H54 (cell line): ENCODE measurements around the gene STMN3.
"Not testable (repeated sequence)": the region's sequence is repeated elsewhere in the genome, so short reads cannot be mapped to it uniquely, and the experiment has no call there.

Experiments
- DNase-seq: peaks from one replicate; pipeline ENCODE4 v3.0.0; 2011; ENCODE audit warnings: low spot score, mixed read lengths; ENCODE audit not compliant: insufficient read length
- FAIRE-seq: peaks from 3 replicates; lab custom pipeline; 2011; peaks lifted over from hg19 to GRCh38; lab: Jason Lieb, UNC
- POLR2A ChIP-seq: IDR thresholded peaks from 2 replicates; pipeline ENCODE4 v1.6.1; 2011; ENCODE audit warnings: low read depth, mild to moderate bottlenecking, low read length

STMN3 gene

DNA sequence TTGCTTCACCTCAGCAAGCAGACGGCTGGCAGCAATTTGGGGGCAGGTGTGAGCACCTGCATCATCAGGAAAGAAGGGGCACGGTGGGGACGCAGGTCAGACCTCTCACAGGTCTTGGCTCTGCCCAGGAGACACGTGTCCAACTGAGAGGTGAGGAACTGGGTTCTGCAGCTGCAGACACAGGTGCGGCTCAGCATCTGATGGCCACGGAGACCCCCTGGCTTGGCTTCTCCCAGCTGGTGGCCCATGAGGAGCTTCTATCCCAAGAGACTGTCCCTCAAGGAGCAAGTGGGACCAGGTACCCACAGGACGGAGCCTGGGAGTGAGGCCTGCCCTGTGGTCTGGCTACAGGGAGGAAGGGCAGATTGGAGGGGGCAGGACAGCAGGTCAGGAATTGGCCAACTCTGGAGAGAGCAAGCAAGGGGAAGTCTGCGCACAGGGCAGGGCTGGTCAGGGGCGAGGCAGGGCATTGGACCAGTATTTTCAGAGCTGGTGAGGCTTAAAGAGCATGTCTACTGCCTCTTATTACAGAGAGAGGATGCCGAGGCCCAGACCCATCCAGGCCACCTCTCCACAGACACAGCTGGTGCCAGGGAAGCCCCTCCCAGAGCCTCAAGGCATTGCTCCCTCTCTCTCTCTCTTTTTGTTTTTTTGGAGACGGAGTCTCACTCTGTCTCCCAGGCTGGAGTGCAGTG lies 4.2 kb downstream of the STMN3 start:
- no peak for TF ChIP-seq POLR2A
- FAIRE-seq (no peak), DNase-seq (no peak)

GRCh38 chr20:63648190-63648589 lies 5.0 kb downstream of the STMN3 start:
- DNase-seq, result no peak
- no peak for FAIRE-seq
- TF ChIP-seq POLR2A, result no peak

- no peak for TF ChIP-seq POLR2A
- DNase-seq (no peak), FAIRE-seq (no peak)
Measured at GRCh38 chr20:63645218-63645617, 8.0 kb downstream of the STMN3 start.

DNA sequence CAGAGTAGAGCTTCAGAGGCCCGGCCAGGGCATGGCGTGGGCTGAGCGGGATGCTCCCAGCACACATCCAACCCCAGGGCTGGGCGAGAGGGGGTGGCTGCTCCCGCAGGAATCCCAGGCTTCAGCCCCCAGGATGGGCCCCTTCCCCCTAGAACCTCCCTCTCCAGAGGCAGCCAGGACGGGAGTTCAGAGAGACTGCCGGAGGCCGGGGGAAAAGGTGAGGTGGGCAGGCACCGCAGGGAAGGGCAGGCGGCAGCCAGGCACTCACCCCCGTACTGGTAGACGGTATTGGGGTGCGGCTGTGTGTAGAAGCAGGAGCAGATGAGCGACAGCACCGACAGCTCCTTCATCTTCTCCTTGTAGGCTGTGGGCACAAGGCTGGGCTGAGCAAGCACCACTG lies 9.3 kb downstream of the STMN3 start:
- DNase-seq (no peak), FAIRE-seq (no peak)
- no peak for TF ChIP-seq POLR2A

GRCh38 chr20:63643499-63643898 lies 9.7 kb downstream of the STMN3 start:
- no peak for FAIRE-seq
- TF ChIP-seq POLR2A, result no peak
- no peak for DNase-seq

- no peak for FAIRE-seq
- DNase-seq, result no peak
- TF ChIP-seq POLR2A, result no peak
Measured at GRCh38 chr20:63642527-63643247, 10.5 kb downstream of the STMN3 start.

GRCh38 chr20:63641792-63642523 lies 11.3 kb downstream of the STMN3 start:
- TF ChIP-seq POLR2A, result no peak
- FAIRE-seq, result no peak
- peak; percentile 73 for DNase-seq

- no peak for TF ChIP-seq POLR2A
- no peak for FAIRE-seq
- no peak for DNase-seq
Measured at GRCh38 chr20:63641146-63641791, 12.0 kb downstream of the STMN3 start.

DNA sequence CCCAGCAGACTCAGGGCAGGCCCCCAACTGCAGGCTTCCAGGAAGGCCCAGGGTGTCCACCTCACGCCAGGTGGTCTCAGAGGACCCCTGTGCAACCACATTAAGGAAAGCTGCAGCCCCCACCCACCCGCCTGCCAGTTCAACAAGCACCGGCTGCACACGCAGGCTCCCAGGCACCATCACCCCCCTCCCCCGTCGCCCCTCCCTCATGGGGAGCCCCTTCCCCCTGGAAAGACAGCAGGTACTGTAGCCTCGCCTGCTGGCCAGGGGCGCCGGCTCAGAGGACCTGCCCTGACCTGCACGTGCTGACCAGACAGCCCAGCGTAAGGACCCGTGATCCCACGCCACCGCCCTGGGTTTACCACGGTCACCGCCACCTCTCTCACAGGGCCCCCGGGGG lies 12.5 kb downstream of the STMN3 start:
- FAIRE-seq, DNase-seq: not testable (repeated sequence)

- no peak for DNase-seq
- no peak for FAIRE-seq
- TF ChIP-seq POLR2A, result no peak
Measured at GRCh38 chr20:63640086-63640485, 13.1 kb downstream of the STMN3 start.

GRCh38 chr20:63639093-63639975 lies 13.9 kb downstream of the STMN3 start:
- TF ChIP-seq POLR2A, result no peak
- FAIRE-seq (no peak), DNase-seq (no peak)

DNA sequence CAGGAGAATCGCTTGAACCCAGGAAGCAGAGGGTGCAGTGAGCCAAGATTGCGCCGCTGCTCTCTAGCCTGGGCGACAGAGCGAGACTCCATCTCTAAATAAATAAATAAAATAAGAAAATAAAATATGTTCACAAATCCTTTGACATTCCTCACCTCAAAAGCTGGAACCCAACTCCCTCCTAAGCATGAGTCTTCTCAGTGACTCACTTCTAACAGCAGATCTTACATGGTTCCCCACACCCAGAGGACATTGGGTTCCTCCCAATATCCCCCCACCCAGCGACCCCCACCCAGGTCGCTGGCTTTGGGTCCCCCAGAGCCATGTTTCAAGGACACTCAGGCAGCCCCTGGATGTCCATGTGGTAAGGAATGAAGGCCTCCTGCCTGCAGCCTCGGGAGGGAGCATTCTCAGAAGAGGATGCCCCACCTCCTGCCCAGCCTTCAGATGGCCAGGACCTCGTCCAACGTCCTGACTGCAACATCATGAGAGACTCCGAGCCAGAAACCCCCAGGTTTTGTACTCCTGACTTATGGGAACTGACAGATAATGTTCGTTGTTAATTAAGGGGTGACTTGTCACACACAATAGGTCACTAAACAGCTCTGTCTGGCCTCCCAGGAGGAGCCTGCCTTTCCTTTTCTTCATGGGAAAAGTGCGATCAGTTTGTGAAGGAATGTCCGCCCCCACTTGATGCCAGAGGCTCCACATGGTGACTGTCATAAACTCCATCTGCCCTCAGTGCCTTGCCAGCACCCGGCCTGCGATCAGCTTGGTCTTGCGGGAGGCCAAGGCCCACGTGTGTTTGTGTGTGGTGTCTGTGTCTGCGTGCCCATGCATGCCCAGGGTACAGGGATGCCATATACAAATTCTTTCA lies 16.2 kb downstream of the STMN3 start:
- DNase-seq, result no peak
- TF ChIP-seq POLR2A, result no peak
- no peak for FAIRE-seq
